NK-92 (cell line): ENCODE data around the gene TBC1D8.

Experiments
- DNase-seq: peaks from one replicate; lab custom pipeline; 2025; ENCODE audit not compliant: unreplicated experiment; lab: John Stamatoyannopoulos, UW

TBC1D8 gene

GRCh38 chr2:101162561-101163330 is 11.6 kb upstream of the TBC1D8 start:
- DNase-seq, result no peak

DNA sequence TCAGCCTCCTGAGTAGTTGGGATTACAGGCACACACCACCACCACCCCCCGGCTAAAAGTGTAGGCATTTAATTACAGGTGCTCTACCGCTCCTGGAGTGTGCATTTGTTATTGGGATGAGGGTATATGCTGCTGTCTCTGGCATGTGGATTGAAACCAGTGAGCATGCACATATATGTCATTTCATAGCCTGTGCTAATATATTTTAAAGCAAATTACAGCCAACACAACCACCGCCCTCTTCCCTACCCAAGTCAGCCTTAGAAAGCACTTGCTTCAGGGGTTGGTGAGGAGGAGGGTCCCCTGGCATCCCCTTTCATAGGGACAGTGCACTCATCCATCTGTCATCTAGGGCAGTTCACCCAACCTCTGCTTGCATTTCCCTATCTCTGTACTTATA is 10.5 kb upstream of the TBC1D8 start:
- DNase-seq, result no peak

- no peak for DNase-seq
Observed at GRCh38 chr2:101160454-101160853, 9.3 kb upstream of the TBC1D8 start.

DNA sequence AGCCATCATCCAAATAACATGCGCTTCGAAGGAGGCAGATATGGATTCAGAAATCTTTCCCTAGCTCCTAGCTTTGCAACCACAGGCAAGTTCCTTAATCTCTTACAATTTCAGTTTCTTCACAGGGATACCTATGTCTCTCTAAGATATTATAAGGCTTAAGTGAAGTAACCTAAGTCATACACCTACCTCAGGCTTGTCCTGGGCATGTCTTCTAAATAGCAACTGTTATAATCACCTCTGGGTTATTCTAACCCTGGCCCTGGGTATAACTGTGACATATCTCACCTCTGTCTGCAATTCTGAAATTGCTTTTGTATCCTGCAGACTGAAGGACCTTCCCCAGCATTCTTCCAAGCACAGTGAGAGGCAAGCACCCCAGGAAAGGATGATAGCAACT is 8.3 kb upstream of the TBC1D8 start:
- DNase-seq, result no peak

GRCh38 chr2:101157272-101157671 is 6.1 kb upstream of the TBC1D8 start:
- DNase-seq, result no peak

DNA sequence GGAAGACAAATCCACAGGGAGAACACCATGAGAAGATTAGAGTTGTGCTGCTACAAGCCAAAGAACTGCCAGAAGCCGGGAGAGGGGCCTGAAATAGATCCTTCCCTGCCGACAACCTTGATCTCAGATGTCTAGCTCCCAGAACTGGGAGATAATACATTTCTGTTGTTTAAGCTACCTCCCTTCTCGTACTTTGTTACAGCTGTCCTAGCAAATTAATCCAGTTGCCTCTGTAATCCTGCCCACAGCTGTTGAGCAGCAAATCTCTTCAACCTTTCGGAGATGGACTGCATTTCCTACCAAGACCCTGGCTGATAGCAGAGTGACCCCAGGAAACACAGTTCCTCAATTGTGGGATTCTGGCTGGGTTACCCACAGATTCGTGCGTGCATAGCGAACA is 2.6 kb upstream of the TBC1D8 start:
- DNase-seq, result no peak

- no peak for DNase-seq
Observed at GRCh38 chr2:101153077-101153707, 2.0 kb upstream of the TBC1D8 start.

GRCh38 chr2:101152272-101153076 is 1.3 kb upstream of the TBC1D8 start:
- no peak for DNase-seq

GRCh38 chr2:101151859-101152271 is 683 bp upstream of the TBC1D8 start:
- no peak for DNase-seq

DNA sequence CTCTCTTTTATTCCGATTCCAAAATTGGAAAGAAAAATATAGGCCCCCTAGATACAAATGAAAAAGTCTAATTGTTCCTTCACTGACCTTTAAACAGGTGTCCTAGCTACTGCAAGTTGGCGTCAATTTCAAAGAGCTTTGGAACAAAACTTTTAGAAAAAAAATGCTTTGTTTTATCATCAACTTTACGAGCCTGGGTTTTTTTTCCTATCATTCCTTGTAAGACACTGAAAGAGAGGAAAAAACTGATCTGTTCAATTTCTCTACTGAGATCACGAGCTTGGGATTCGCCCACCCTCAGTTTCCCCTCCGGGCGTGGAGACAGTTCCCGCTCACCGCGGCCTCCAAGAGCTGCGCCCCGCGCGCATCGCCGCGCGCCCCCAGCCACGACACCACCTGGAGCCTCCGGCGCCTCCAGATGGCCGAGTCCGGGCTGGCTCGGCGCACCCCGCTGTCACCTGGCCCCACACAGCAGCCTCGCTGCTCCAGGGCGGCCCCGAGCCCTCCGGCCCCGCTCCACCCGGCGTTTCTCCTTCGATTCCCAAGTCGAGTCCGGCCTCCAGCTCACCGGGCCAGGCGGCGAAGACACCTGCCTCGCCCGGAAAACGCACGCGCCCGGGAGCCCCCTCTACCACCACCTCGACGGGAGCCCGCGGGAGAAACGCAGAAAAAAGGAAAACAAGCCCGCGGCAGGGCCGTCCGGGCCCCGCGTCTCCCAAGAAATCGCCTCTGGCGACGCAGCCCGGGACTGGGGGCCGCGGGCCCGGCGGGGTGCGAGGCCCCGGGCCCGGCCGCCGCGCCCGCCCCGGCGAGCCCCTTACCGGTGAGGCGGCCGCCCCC is 656 bp downstream of the TBC1D8 start:
- no peak for DNase-seq

DNA sequence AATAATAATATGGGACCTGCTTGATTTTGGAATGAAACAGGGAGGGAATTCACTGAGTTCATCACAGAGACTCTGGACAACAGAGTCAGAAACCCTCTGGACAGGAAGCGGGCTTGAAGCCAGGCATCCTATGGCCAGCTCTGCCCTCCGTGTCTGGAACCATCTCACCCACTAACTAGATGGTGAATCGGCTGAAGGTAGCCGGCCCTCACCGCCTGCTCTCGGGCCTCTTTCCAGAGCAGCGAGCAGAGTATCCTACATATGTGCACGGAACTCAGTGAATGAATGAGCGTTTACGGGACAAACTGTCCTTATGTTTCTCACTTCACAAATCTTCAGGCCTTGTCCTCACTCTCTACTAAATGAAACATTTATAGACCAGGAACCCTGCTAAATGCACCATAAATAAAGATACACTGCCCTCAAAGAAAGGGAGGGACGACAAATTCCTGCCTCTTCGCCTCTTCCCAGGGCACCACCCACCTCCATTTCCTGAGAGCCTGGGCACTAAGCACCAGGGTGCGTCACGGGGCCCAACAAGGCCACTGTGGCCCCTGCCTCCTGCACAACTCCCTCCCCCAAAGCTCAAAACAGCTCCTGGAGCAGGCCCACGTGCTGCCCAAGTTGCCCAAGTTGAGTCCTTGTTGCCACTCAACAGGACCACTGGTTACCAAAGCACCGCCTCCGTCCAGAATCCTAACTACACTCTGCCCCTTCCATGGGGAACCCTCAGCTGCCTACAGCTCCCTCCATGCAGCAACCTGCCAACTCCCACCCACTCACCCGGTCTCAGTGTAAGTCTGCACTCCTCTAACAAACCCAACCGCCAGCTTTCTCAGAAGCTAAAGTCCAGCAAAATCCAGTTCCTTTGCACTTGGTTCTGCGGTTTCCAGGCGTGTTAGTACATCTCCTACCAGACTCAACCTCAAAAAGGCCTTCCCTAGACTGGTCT is 1.7 kb downstream of the TBC1D8 start:
- no peak for DNase-seq

DNA sequence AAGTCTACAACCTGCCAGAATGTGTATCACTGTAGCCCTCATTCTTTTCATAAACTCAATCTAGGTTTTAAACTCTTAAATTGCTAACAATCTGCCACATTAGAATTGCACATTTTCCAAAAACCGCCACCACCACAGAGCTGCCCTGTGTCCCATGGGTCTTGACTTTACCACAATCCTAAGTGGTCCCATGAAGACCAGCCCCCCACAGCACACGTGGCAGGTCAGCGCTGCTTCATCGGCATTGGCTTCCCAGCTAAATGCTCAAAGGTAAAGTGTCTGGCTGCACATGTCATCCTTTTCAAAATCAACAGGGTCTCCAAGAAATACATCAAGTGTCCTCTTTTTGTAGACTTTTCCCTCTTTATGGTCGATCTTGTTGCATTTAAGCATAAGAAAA is 2.4 kb downstream of the TBC1D8 start:
- DNase-seq, result no peak

- DNase-seq, result no peak
Observed at GRCh38 chr2:101147971-101148370, 3.2 kb downstream of the TBC1D8 start.

GRCh38 chr2:101147062-101147461 is 4.1 kb downstream of the TBC1D8 start:
- DNase-seq, result no peak

GRCh38 chr2:101146535-101146934 is 4.6 kb downstream of the TBC1D8 start:
- no peak for DNase-seq

DNA sequence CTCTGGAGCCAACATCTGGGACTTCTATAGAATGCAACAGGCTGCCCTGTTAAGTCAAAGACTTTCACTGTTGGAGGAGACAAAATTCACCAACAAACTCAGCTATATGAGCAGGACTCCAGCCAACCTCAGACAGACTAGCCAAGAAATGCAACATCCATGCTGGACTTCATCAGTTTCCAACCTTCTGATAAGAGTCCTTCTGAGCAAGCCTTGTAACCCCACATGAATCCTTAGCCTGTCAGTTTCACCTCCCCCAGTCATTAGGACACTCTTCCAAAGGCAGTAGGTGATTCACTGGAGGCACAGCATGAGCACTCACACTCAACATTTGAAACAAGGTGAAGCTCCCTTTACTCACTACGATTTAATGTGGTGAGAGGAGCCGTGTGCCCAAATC is 5.8 kb downstream of the TBC1D8 start:
- DNase-seq, result no peak

GRCh38 chr2:101142163-101142562 is 9.0 kb downstream of the TBC1D8 start:
- DNase-seq, result no peak

GRCh38 chr2:101140978-101141655 is 10.1 kb downstream of the TBC1D8 start:
- DNase-seq, result no peak

GRCh38 chr2:101140237-101140636 is 10.9 kb downstream of the TBC1D8 start:
- DNase-seq, result no peak
